GM18870 (cell line): ENCODE data around the gene NPC1.
"Not testable (repeated sequence)": the region's sequence is repeated elsewhere in the genome, so short reads cannot be mapped to it uniquely, and the experiment has no call there.

Experiments used
- ATAC-seq: cut with Tn5 transposase; IDR thresholded peaks from one replicate; pipeline ENCODE4 v1.9.1; 2021; ENCODE audit warnings: moderate library complexity; ENCODE audit not compliant: unreplicated experiment

The NPC1 gene

GRCh38 chr18:23586249-23587196, at the start of gene NPC1:
TSS of gene NPC1 (minus strand) at chr18:23586506. CDS start at chr18:23586343, 163 bp downstream.
- peak; percentile 62 for ATAC-seq

GRCh38 chr18:23636071-23636399, 49.7 kb upstream of the NPC1 start:
- no peak for ATAC-seq

- ATAC-seq: no peak
Observed at GRCh38 chr18:23635283-23636070, 49.2 kb upstream of the NPC1 start.

GRCh38 chr18:23634692-23635091, 48.4 kb upstream of the NPC1 start:
- ATAC-seq: no peak

GRCh38 chr18:23632615-23633014, 46.3 kb upstream of the NPC1 start:
- no peak for ATAC-seq

GRCh38 chr18:23631746-23632145, 45.4 kb upstream of the NPC1 start:
- ATAC-seq: no peak

- ATAC-seq: no peak
Observed at GRCh38 chr18:23631312-23631711, 45.0 kb upstream of the NPC1 start.

GRCh38 chr18:23629444-23629946, 43.2 kb upstream of the NPC1 start:
- peak; percentile 95 for ATAC-seq

GRCh38 chr18:23627970-23628369, 41.7 kb upstream of the NPC1 start:
- ATAC-seq: no peak

- no peak for ATAC-seq
Observed at GRCh38 chr18:23627321-23627720, 41.0 kb upstream of the NPC1 start.

GRCh38 chr18:23626451-23627279, 40.4 kb upstream of the NPC1 start:
- ATAC-seq: no peak

GRCh38 chr18:23623040-23623439, 36.7 kb upstream of the NPC1 start:
- no peak for ATAC-seq

- ATAC-seq: no peak
Observed at GRCh38 chr18:23619388-23619881, 33.1 kb upstream of the NPC1 start.

- no peak for ATAC-seq
Observed at GRCh38 chr18:23618862-23619387, 32.6 kb upstream of the NPC1 start.

GRCh38 chr18:23617412-23618014, 31.2 kb upstream of the NPC1 start:
- ATAC-seq: peak; percentile 57

- no peak for ATAC-seq
Observed at GRCh38 chr18:23616258-23616657, 30.0 kb upstream of the NPC1 start.

GRCh38 chr18:23614891-23615290, 28.6 kb upstream of the NPC1 start:
- no peak for ATAC-seq

GRCh38 chr18:23614413-23614812, 28.1 kb upstream of the NPC1 start:
- no peak for ATAC-seq

GRCh38 chr18:23613091-23613475, 26.8 kb upstream of the NPC1 start:
- not testable (repeated sequence) for ATAC-seq
